Activated effector memory CD4-positive, alpha-beta T cell treated with anti-CD3 and anti-CD28 coated beads, Interleukin-2, amount 50 U/mL, for 16 hours (primary cell): Measurements from ENCODE around the gene DDX1.

Experiments used
- DNase-seq: peaks from one replicate; pipeline ENCODE4 v3.0.0-alpha.2; 2020

The DDX1 gene

DNA sequence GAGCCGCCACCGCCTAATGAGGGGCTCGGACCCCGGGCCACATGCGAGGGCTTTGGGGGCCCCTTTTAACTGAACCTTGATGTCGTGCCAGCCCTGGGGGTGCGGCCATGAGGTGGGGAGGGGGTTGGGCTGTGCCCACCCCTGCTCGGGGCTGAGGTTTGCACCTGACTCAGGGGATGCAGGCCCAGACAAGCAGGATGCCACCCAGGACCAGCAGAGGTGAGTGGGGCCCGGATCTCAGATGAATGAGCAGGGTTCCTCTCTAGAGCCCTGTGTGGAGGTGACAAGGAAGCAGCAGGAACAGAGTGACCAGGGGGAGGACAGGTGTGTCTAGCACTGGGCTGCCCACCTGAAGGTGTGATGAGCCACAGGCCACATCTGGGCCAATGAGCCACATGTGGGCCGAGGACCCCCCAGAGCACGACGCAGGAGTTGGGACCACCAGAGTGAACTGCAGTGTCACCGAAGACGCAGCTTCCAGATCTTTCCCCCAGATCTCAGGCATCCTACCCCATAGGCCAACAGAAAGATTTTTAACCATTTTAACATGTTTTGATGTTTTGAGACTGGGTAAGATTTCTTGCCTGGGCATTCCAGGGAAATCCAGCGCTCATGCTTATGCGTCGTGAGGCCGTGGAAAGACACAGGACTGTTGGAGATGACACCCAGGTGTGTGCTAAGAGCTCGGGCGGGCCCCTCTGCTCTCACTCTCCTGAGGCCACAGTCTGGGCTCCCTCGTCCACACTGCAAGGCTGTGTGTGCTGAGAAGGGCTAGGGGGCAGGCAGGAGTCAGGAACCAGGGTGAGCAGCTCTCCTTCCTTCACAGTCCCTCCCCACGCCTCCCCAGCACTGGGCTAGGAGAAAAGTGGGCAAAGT lies 73.6 kb downstream of the DDX1 start:
- no peak for DNase-seq

DNA sequence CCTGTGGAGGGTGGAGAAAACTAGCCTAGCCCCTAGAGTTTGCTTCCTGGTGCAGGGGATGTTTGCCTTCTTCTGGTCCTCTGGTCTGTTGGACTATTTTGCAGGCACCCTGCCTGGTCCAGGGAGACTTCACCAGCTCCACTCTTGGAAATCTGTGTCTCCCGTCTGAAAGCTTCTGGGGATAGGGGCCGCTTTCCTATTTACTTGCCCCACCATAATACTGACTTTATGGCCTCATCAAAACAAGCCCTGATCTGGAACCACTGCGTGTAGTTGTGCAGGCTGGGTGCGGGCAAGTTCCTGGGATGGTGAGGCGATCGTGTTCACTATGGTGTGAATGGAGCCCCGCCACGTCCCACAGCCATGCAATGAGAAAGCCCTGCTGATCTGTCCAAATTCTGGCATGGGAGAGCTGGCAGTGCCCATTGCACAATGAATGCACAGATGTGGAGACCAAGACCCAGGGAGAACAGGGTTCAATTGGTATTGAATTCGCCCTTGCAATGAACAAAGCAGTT lies 74.3 kb downstream of the DDX1 start:
- no peak for DNase-seq

DNA sequence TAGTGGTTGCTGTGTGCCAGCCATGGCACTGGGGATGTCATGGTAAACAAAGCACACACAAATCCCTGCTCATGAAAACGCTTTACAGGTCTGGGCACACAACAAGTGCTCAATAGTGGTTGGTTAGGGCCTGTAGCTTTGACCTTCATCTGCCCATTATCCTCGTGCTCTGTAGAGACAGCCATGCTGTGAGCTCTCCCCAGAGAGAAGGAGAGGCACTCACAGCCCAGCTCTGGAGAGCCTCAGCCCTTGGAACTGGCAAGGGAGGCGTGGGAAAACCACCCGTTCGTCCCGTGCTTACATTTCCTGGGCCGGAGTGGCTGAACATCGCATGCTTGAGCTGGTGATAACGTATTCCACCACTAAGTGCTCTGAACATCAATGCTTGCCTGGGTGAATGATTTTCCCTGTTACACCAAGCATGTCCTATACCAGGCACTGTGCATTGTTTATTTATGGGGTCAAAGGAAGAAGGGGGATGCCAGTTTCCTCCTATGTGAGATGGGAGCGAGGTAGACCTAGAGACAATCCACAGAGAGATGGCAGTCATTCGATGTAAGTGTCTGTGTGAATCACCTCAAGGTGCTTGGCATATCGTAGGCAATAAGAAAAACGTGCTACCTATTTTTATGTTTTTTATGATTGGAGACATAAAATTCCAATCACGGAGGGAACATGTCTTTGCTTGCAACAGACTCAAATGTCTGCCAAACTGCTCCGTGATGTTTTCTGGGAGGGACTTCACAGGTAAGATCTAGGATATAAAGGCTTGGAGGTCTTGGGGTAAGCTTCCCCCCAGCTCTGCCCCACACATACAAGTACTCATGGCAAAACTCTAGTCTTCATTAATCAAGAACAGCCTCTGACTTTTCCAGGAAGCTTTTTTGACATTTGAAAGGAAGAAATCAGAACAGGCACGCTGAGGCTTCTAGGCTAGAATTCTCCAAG lies 75.5 kb downstream of the DDX1 start:
- no peak for DNase-seq

DNA sequence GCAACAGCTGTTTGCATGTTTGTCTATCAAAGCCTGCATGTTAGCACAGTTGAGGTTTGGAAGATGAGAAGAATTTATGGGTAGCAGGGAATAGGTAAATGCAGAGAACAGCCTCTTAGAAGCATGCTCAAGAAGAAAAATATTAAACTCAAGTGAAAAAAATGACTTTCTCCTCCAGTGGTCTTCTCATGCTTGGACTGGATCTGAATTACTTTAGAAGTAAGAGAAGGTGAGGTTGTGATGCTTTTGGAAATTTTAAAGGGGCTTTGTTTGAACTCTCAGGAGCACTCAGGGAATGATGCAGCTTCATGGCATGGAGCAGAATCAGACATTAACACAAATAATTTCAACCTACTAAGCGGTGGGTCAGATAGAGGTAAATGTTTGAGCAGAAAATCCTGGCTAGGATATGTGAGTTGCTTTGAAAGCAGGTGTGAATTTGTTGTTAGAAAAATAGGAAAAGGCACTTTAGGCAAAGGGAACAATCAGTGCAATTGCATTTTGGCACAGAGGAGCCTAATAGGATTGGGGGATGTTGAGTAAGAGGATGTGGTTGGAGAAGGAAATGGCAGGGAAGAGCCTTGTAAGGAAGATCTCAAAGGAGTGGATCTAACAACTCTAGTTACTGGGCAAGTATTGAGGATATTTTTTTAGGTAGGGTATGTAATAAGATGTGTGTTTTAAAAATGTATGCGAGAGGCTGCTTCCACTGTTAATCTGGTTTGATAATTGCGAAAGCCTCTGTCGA lies 76.3 kb downstream of the DDX1 start:
- DNase-seq, result no peak

DNA sequence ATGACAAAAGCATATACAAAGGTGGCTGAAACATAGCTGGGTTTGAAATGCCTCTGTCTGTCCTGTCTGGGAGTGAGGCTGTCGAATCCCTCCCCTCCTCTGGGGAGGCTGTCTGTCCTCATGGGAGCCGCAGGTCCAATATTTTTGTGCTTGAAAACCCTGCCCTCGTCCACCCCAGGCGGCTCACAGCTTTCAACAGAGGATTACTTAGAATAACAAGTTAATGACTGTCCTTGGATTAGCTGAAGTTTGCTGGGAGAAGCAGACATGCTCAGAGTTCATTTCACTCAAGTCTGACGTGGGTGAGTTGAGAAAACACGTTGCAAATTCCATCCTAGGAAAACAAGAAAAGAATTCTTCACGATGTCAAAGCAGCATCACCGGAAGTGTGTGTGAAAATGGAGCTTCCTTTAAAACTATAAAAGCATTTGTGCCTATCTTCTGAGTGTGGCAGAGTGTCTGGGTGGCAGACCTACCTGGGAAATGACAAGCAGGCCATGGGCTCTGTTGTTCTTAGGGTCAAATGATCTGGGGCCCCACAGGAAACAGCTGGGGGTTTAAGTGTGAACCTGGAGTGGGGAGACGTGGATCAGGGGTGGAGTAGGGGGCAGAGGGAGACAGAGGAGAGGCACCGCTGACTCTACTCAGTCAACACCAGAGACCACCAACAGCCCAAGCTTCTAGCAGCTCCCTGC lies 77.1 kb downstream of the DDX1 start:
- no peak for DNase-seq

DNA sequence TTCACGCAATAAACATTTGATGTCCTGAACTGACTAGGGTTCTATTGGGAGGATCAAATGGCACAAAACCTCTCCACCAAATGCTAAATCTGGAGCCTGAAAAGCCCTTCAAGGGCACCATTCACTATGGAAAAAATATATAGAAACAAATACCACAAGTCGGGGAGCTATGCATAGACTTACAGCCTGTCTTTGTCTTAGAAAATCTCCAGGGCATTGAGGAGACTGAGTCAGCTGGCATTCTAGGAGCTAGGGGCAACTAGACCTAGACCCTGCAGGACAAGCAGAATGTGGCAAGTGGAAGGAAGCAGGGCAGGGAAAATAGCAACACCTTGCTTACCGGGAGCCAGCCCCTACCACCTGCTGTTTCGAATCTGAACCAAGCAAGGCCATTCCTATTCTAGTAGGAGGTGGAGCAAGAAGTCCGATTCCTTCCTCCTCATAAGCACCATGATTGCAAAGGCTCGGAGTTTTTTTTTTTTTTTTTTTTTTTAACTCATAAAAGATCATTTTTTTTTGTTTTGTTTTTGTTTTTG lies 77.8 kb downstream of the DDX1 start:
- DNase-seq, result no peak

DNA sequence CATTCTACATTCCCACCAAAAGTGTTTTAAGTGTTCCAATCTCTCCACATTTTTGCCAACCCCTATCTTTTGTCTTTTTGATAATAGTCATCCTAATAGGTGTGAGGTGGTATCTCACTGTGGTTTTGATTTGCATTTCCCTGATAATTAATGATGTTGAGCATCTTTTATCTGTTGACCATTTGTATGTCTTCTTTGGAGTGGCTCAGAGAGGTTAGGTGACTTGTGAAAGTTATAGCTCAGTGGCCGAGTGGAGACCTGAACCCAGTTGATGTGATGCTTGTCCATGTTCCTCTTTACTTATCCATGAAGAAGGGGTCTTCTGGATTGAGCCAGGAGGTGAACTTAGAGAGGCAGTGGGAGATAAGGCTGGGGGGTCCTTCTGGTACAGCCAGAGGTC lies 78.8 kb downstream of the DDX1 start:
- no peak for DNase-seq

DNA sequence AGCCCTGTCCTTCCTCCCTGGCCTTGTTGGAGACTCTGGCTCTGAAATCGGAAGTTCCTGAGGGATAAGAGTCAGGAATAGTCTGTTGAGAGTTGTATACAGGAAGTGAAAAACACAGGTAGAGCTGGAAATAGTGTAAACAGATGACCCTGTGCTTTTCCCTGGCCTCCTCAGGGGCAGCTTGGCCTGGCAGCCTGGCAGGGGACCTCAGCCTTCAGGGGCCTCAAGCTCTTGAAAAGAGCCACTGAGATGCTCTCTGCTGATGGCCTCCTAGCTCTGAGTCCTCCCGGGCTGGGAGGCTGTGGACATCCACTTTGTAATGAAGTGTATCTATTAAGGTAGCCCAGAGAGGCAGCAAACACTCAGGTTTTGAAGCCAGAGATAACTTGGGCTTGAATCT lies 79.3 kb downstream of the DDX1 start:
- DNase-seq, result no peak

DNA sequence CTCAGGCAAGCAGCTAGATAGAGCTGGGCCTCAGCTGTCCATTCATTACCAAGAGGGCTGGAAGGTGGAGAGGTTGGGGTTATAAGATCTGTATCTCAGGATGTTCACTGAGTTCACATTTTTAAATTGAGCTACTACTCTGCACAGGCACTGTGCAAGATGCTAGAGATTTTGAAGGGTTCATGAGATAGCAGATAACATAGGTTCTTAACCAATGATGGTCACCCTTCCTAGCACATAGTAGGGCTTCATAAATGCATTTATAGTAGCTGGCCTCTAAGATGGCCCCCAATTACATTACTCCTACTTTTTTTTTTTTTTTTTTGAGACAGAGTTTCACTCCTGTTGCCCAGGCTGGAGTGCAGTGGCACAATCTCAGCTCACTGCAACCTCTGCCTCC lies 79.7 kb downstream of the DDX1 start:
- DNase-seq, result no peak

DNA sequence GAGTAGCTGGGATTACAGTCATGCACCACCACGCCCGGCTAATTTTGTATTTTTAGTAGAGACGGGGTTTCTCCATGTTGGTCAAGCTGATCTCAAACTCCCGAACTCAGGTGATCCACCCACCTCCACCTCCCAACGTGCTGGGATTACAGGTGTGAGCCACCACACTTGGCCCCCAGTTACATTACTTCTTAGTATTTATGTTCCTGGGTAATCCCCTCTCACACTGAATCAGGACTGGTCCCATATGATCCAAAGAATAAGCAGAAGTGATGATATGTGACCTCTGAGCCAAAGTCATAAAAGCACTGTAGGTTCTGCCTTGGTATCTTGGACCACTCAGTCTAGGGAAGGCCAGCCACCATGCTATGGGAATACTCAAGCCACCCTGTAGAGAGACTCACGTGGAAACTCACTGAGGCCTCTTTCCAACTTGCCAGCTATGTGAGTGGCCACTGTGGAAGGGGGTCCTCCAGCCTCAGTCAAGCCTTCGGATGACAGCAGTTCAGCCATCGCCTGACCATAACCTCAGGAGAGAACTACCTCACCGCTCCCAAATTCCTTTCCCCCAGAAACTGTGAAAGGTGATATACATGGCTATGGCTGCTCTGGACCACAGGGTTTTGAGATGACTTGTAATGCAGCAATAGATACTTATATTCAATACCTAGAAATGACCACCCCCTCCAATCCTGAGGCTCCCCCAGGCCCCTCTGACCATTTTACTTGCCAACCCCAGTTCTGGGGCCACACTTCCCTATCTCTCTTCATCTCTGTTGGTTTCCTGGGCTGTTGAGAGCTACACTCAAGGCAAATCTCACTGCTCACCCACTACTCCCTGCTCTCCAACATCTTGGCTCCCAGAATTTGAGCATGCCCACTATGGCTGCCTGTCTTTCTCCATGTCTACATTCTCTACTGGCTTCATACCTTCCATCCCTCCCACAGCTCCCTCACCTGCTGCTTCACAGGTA lies 80.5 kb downstream of the DDX1 start:
- DNase-seq, result no peak

DNA sequence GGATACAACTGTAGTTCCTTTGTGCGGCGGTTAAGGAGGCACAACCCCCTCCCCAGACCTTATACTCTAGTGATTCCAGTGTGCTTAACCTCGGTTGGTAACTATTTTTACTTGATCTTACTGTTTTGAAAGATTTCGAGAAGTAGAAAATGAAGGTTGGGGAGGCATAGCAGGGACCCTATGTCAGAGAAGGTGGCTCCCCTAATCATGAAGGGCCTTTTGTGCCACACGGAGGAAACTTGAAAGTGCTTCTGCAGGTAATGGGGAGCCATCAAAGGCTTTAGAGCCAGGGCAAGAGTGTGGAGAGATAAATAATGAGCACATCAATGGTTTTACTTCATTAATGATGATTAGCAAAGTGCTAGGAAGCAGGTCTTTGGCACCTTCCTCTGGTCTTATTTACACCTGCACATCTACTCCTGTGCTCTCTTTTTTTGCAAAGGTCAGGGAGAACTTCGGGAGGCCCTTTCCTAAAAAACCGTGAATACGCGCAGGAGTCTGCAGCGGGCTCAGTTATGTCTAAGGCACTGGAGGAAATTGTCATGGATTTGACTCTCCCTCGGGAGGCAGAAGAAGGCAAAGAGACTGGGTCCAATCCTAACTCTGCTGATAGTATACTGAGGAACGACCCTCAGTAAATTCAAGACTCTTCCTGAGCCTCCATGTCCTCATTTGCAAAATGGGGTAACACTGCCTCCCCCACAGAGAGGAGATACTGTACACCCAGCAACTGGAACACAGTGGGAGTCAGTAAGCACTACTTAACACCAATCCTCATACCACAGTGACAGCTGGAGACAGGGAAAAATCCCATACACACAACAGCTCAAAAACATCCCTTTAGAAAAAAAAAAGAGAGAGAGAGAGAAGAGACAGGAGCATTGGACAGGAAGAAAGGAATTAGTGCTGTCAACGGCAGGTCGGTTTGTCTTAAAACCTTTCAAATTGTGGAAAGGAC lies 81.6 kb downstream of the DDX1 start:
- DNase-seq, result no peak

DNA sequence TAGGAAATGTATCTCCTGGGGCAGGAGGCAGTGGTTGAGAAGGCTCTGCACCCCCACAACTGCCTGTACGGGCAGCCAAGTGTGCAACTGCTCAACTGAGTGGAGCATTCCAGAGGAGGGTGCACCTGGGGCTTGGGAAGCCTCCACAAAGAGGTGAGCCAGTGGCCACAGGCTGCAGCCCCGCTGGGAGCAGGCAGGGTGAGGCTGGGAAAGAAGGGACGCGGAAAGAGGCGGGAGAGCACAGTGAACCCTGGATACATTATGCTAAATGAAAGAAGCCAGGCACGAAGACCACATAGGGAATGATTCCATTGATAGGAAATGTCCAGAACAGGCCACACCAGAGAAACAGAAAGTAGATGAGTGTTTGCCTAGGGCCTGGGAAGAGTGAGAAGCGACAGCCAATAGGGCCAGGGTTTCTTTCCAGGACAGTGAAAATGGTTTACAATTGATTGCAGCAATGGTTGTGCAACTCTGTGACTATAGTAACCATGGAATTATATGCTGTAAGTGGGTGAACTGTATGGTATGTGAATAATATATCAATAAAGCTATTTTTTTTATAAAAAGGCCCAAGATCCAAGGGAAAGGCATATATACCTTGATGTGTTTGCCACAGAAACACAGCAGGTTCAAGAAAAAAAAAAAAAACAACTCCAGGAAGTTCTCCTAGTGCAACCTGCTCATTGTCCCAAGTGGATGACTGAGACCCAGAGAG lies 82.4 kb downstream of the DDX1 start:
- no peak for DNase-seq

DNA sequence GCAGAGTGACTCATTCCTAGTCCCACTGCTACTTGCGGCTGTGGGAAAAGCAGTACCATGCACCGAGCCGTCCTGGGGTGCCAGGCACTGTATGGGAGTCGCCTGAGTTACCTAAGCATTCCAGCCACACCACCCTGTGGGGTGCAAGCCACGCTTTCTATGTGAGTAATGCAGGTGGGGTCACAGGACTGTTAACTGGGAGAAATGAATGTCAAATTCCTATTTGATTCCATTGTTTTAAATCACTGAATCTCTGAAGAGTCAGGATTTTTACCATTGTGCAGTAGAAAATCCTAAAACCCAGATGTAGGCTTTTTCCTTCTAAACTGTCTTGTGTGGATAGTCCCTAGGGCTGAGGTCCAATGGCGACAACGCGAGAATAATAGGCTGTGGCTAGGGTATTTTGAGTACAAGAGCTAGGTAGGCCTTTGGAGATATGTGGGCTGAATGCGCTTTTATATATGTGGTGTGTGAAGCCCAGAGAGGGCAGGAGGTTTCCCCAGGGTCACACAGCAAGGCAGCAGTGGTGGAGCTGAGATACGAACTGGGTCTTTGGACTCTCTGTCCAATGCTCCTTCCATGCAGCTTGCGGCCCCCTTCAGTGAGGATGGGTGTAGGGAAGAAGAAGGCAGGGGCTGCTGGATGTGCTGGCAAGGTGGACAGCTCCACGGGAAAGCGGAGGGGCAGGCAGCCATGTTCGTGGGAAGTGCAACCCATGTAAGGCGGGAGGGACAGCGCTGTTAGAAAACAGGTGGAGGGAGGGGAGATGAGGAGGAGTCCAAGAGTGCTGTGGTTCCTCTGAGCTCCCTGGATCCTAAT lies 83.2 kb downstream of the DDX1 start:
- DNase-seq, result no peak

DNA sequence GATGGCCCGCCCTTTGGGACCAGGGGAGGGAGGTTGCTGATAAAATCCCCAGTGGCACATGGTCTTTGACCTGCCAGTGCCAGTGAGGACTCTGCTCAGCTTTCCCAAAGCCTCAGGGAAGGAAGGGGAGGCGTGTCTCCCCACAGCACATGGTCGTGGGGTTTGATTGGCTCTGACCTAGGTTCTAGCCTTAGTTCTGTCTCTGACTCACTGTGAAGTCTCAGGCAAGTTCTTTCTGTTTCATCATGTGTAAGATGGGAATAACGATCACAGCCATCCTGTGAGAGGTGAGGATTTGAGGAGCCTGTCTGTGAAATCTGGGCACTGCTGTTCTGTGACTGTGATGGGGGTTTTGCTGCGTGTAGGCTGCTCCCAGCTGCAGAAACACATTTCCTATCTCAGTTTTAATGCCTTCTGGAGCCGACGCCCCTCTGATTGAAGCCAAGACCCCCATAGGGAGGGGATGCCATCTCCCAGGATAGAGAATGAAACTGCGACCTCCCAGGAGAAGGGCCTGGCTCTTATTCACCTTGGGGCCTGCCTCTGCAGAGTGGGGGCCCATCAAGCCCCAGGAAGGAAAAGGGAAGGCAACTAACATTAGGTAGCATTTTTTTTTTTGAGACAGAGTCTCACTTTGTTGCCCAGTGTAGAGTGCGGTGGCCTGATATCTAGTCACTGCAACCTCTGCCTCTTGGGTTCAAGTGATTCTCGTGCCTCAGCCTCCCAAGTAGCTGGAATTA lies 84.0 kb downstream of the DDX1 start:
- no peak for DNase-seq

DNA sequence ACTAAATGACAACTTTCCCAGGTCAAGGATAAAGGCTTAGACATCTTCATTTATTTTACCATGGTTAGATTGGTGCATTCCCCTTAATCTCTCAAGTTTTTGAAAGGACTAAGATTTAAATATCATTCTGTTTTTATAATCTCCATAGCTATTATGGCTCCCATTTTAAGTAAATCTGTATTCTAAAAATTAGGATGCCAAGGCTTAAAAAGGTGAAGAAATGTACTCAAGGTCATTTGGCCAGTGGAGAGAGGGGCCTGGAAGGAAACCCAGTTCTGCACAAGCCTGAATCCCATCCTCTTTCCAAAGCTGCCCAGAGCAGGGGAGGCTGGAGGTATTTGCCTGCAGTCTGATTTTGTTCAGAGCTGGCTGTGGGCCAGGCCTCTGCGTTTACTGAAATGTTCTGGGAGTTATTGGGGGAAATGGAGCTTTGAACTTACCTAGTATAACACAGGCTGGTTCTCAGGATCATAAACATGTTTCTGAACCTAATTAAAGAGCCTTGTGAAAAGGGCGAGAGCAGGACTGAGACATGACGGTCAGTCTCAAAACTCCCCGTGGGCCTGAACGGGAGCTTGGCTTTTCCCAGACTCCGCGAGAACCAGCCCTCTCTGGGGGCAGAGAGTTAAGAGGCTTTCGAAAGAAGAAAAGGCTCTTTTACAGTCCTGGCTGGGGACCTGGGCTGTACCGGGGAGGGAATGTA lies 85.6 kb downstream of the DDX1 start:
- no peak for DNase-seq

DNA sequence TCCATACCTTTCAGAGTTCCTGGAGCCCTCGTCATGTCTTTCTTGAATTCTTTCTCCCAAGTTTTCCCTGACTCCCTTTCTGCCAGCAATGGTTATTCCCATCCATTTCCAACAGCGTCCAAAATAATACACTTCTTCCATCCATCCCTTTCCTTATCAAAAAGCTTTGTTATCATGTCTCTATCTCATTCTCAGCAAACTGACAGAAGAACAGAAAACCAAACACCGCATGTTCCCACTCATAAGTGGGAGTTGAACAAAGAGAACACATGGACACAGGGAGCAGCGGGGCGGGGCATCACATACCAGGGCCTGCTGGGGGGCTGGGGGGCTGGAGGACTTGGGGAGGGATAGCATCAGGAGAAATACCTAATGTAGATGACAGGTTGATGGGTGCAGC lies 86.7 kb downstream of the DDX1 start:
- no peak for DNase-seq

DNA sequence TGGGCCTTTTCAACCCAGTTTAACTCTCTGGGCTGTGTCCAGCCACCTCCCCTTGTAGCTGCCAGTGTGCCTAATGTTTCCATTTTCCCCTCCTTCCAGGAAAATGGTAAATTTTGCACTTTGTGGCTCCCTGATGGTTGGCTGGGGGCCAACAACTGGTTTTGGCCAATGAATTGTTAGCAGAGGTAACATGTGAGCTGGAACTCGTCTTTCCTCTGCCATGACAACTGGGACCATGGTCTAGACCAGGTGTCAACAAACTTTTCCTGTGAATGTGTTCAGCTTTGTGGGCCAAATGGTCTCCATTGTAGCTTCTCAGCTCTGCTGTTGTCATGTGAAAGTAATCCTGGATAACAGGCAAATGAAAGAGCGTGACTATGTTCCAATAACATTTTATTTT lies 87.2 kb downstream of the DDX1 start:
- DNase-seq, result no peak
